DND-41 (cell line): ENCODE results near the gene RALA.

ENCODE experiments used
- ATAC-seq: fragments of 200-7000 bp; cut with Tn5 transposase; 3 replicates; pipeline ENCODE4 v1.9.1; 2021; ENCODE audit warnings: low read depth; ENCODE audit not compliant: insufficient read depth
- DNase-seq: peaks from one replicate; pipeline ENCODE4 v3.0.0-alpha.2; 2020
- H2AFZ ChIP-seq: 2 replicates; pipeline ENCODE4 v1.6.0; 2012; ENCODE audit warnings: low read depth, low read length
- H3K27ac ChIP-seq: 2 replicates; pipeline ENCODE4 v1.5.1; 2012; ENCODE audit warnings: low read length, inconsistent platforms
- H3K27me3 ChIP-seq: fragments of 200-600 bp; sonication (generic); 2 replicates; pipeline ENCODE4 v1.6.0; 2012; ENCODE audit warnings: low read length, mild to moderate bottlenecking, inconsistent platforms; ENCODE audit not compliant: insufficient read depth, poor library complexity
- H3K36me3 ChIP-seq: 2 replicates; pipeline ENCODE4 v1.5.1; 2012; ENCODE audit warnings: low read length, inconsistent platforms; ENCODE audit not compliant: insufficient read depth
- H3K4me1 ChIP-seq: 2 replicates; pipeline ENCODE4 v1.5.1; 2012; ENCODE audit warnings: mild to moderate bottlenecking, low read length; ENCODE audit not compliant: insufficient read depth
- H3K4me2 ChIP-seq: 2 replicates; pipeline ENCODE4 v1.6.0; 2012; ENCODE audit warnings: mild to moderate bottlenecking, moderate library complexity, low read length, inconsistent platforms; ENCODE audit not compliant: insufficient read depth
- H3K4me3 ChIP-seq, 2 experiments: fragments of 200-600 bp in 1 of 2; shearing (Covaris generic) in 1 of 2; 2 replicates each; pipeline ENCODE4 v1.5.1; 2012 to 2016; ENCODE audit warnings: inconsistent platforms in 2 of 2, low read length in 2 of 2, mild to moderate bottlenecking in 2 of 2, low read depth in 1 of 2, moderate library complexity in 1 of 2
- H3K79me2 ChIP-seq: 2 replicates; pipeline ENCODE4 v1.6.0; 2012; ENCODE audit warnings: low read length, inconsistent platforms; ENCODE audit not compliant: insufficient read depth
- H3K9ac ChIP-seq: 2 replicates; pipeline ENCODE4 v1.6.0; 2012; ENCODE audit warnings: low read depth, mild to moderate bottlenecking, inconsistent platforms, low read length, moderate library complexity
- H3K9me3 ChIP-seq: 2 replicates; pipeline ENCODE4 v1.5.1; 2012; ENCODE audit warnings: low read length, moderate library complexity, mild to moderate bottlenecking, inconsistent platforms; ENCODE audit not compliant: insufficient read depth, severe bottlenecking
- H4K20me1 ChIP-seq: 2 replicates; pipeline ENCODE4 v1.6.0; 2012; ENCODE audit warnings: low read length; ENCODE audit not compliant: insufficient read depth
- EZH2 ChIP-seq: IDR thresholded peaks from 3 replicates; pipeline ENCODE4 v1.6.1; 2012; ENCODE audit warnings: borderline replicate concordance, low read depth, mild to moderate bottlenecking, moderate library complexity, low read length, inconsistent platforms; ENCODE audit not compliant: severe bottlenecking
- TF ChIP-seq, protein P1 (sequence below): IDR thresholded peaks from 2 replicates; pipeline ENCODE4 v1.5.1; 2012; ENCODE audit warnings: borderline replicate concordance, low read length, moderate library complexity, mild to moderate bottlenecking; ENCODE audit not compliant: poor library complexity, severe bottlenecking; ENCODE audit errors: extremely low read depth

The RALA gene

DNA sequence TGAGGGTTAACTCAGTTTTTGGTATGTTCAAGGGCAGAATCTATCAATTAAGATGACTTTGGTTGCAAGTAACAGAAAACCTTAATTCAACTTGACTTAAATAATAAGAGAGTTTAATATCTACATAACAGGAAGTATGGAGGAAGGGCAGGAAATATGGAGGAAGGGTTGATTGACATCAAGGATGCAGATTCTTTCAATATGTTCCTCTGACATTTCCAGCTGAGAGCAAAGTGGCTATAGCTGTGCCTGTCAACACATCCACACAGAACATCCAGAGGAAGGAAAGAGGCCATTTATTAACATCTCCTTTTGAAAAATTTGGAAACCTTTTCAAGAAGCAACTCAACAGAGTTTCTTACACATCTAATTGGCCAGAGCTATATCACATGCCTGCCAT, 19.4 kb upstream of the RALA start:
- Histone ChIP-seq H2AFZ (no peak overlapping the region), H3K4me1 (peaks cover 11% of the 10 kb centered on the region), H3K79me2 (no peaks in the 10 kb centered on the region), H4K20me1 (no peaks in the 10 kb centered on the region), H3K4me2 (no peak overlapping the region), H3K36me3 (no peaks in the 10 kb centered on the region), H3K9me3 (no peaks in the 10 kb centered on the region), H3K27me3 (no peaks in the 10 kb centered on the region), H3K4me3 (no peak overlapping the region), H3K27ac (no peak overlapping the region), H3K9ac (no peak overlapping the region)
- DNase-seq (no peak), ATAC-seq (no peak)
- TF ChIP-seq EZH2, result no peak
- TF ChIP-seq, protein P1, sequence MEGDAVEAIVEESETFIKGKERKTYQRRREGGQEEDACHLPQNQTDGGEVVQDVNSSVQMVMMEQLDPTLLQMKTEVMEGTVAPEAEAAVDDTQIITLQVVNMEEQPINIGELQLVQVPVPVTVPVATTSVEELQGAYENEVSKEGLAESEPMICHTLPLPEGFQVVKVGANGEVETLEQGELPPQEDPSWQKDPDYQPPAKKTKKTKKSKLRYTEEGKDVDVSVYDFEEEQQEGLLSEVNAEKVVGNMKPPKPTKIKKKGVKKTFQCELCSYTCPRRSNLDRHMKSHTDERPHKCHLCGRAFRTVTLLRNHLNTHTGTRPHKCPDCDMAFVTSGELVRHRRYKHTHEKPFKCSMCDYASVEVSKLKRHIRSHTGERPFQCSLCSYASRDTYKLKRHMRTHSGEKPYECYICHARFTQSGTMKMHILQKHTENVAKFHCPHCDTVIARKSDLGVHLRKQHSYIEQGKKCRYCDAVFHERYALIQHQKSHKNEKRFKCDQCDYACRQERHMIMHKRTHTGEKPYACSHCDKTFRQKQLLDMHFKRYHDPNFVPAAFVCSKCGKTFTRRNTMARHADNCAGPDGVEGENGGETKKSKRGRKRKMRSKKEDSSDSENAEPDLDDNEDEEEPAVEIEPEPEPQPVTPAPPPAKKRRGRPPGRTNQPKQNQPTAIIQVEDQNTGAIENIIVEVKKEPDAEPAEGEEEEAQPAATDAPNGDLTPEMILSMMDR, result no peak

DNA sequence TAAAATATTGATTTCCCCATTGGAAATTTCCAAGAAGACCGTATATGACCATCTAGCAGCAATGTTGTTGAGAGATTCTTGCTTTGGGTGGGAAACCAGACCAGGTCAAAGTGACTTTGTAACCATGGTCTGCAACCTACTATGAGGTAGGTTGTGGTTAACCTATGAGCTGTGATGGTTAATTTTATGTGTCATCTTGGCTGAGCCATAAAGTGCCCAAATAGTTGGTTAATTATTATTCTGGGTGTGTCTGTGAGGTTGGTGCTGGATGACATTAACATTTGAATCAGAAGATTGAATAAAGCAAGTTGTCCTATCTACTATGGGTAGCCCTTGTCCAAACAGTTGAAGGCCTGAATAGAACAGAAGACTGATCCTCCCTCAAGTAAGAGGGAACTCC, 18.3 kb upstream of the RALA start:
- TF ChIP-seq, protein P1, result no peak
- TF ChIP-seq EZH2, result no peak
- H3K79me2 ChIP-seq, result no peaks in the 10 kb centered on the region
- H3K4me2 ChIP-seq, result no peak overlapping the region
- no peak overlapping the region for H3K9ac ChIP-seq
- no peak overlapping the region for H3K4me3 ChIP-seq
- H3K36me3 ChIP-seq, result no peaks in the 10 kb centered on the region
- H3K9me3 ChIP-seq, result no peaks in the 10 kb centered on the region
- H3K27me3 ChIP-seq, result no peaks in the 10 kb centered on the region
- no peaks in the 10 kb centered on the region for H4K20me1 ChIP-seq
- ATAC-seq (no peak), DNase-seq (no peak)
- H2AFZ ChIP-seq, result no peak overlapping the region
- H3K27ac ChIP-seq, result no peak overlapping the region
- peaks cover 14% of the 10 kb centered on the region for H3K4me1 ChIP-seq

DNA sequence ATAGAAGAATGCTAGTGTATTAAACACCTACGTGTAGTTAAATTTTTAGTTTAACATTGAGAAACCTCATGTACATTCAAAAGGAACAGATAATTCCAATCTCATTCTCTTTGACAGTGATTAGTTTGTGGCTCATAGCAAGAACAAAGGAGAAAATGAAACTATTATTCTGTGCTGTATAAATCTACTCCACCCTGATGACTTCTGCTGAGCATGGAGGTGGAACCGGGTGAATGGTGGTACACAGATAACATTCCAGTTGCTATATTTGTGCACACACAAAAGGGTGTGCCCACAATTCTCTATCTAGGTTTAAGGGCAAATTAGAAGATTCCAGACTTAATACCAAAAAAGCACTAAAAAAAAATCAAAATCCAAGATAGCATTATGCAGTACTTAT, 17.0 kb upstream of the RALA start:
- Histone ChIP-seq H3K79me2 (no peaks in the 10 kb centered on the region), H3K4me1 (peaks cover 14% of the 10 kb centered on the region), H3K27ac (no peak overlapping the region), H3K9me3 (no peaks in the 10 kb centered on the region), H3K36me3 (no peaks in the 10 kb centered on the region), H2AFZ (no peak overlapping the region), H3K4me2 (no peak overlapping the region), H3K27me3 (no peaks in the 10 kb centered on the region), H3K4me3 (no peak overlapping the region), H4K20me1 (no peaks in the 10 kb centered on the region), H3K9ac (no peak overlapping the region)
- no peak for DNase-seq
- TF ChIP-seq, protein P1, result no peak
- no peak for TF ChIP-seq EZH2
- peak; percentile 42; the same call in 1 of the 3 replicates for ATAC-seq

DNA sequence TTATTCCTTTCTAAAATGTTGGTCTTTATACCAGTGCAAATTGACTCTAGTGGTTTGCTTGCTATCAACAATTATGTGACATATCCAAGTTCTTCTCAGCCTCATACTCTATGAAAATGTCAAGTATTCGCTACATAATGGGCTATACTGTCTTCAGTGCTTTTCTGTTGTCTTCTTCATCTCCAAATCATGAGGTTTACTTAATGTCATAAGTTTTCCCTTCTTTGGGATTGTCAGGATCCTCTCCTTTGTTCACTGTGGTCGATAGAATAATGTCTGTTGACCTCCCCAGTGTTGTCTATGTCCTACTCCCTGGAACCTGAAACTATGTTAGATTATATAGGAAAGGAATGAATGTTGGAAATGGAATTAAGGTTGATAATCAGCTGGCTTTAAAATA, 16.4 kb upstream of the RALA start:
- ATAC-seq (no peak), DNase-seq (no peak)
- Histone ChIP-seq H4K20me1 (no peaks in the 10 kb centered on the region), H3K36me3 (no peaks in the 10 kb centered on the region), H3K27ac (no peak overlapping the region), H3K9me3 (no peaks in the 10 kb centered on the region), H3K9ac (no peak overlapping the region), H3K27me3 (no peaks in the 10 kb centered on the region), H3K4me3 (no peak overlapping the region), H3K79me2 (no peaks in the 10 kb centered on the region), H2AFZ (no peak overlapping the region), H3K4me2 (no peak overlapping the region), H3K4me1 (peaks cover 14% of the 10 kb centered on the region)
- TF ChIP-seq EZH2, result no peak
- TF ChIP-seq, protein P1, result no peak
